Islet precursor cell (in vitro differentiated cells): ENCODE results near the gene SCN2A.

Experiments
- DNase-seq: peaks from one replicate; pipeline ENCODE4 v3.0.0-alpha.2; 2018

The SCN2A gene

GRCh38 chr2:165427686-165428085, 188.5 kb downstream of the SCN2A start:
- DNase-seq: no peak

- DNase-seq: no peak
These were observed 189.7 kb downstream of the SCN2A start for GRCh38 chr2:165428926-165429325.

GRCh38 chr2:165431014-165431413, 191.8 kb downstream of the SCN2A start:
- DNase-seq: no peak

GRCh38 chr2:165432234-165432966, 193.2 kb downstream of the SCN2A start:
- no peak for DNase-seq

GRCh38 chr2:165434865-165435496, 195.8 kb downstream of the SCN2A start:
- peak; percentile 64 for DNase-seq

- DNase-seq: no peak
These were observed 196.4 kb downstream of the SCN2A start for GRCh38 chr2:165435611-165436010.

GRCh38 chr2:165436559-165436958, 197.3 kb downstream of the SCN2A start:
- DNase-seq: no peak

- DNase-seq: no peak
These were observed 201.2 kb downstream of the SCN2A start for GRCh38 chr2:165440367-165440766.
